CD14-positive monocyte (primary cell): ENCODE data around the gene IRX1. TPM values are rescaled to one million over a fixed set of nuclear protein-coding genes. Genes with fewer than 3 reads are reported as not detected.

Experiments used
- DNase-seq, 3 donors: peaks; one replicate each; pipeline ENCODE4 v3.0.0-alpha.2; 2011 to 2022
- H2AFZ ChIP-seq: 2 replicates; pipeline ENCODE4 v1.6.0; 2012; ENCODE audit warnings: mild to moderate bottlenecking, low read depth, low read length, inconsistent platforms; ENCODE audit not compliant: insufficient read depth, poor library complexity, severe bottlenecking
- H3K27ac ChIP-seq, 2 donors: 1 replicate in 1 of 2; 2 replicates in 1 of 2; pipeline ENCODE4 v1.5.1; 2012 to 2013; ENCODE audit warnings: low read length in 2 of 2, control low read depth in 1 of 2, inconsistent platforms in 1 of 2, low read depth in 1 of 2, mild to moderate bottlenecking in 1 of 2
- H3K27me3 ChIP-seq, 2 donors: one replicate each; pipeline versions ENCODE4 v1.6.0 to v1.6.1; 2011 to 2013; ENCODE audit warnings: low read length in 2 of 2; ENCODE audit not compliant: control insufficient read depth in 2 of 2, insufficient read depth in 2 of 2
- H3K36me3 ChIP-seq, 2 donors: replicated peaks in 1 of 2; 1 replicate in 1 of 2; 2 replicates in 1 of 2; pipeline versions ENCODE4 v1.5.1 to v1.6.1; 2012 to 2013; ENCODE audit warnings: low read length in 2 of 2, control low read depth in 1 of 2, inconsistent platforms in 1 of 2, mild to moderate bottlenecking in 1 of 2; ENCODE audit not compliant: insufficient read depth in 2 of 2, control insufficient read depth in 1 of 2
- H3K4me1 ChIP-seq, 2 donors: 1 replicate in 1 of 2; 2 replicates in 1 of 2; pipeline versions ENCODE4 v1.5.1 to v1.6.1; 2012 to 2013; ENCODE audit warnings: low read length in 2 of 2, control low read depth in 1 of 2, inconsistent platforms in 1 of 2, mild to moderate bottlenecking in 1 of 2, moderate library complexity in 1 of 2; ENCODE audit not compliant: insufficient read depth in 2 of 2, control insufficient read depth in 1 of 2
- H3K4me2 ChIP-seq: replicated peaks from 2 replicates; pipeline ENCODE3; 2012; ENCODE audit warnings: low read length, moderate library complexity, mild to moderate bottlenecking; ENCODE audit not compliant: poor library complexity, severe bottlenecking; ENCODE audit errors: extremely low read depth
- H3K4me3 ChIP-seq, 3 experiments: fragments of 200-600 bp in 1 of 3; sonication (generic) in 1 of 3; replicated peaks in 1 of 3; 1 replicate in 2 of 3; 2 replicates in 1 of 3; pipeline ENCODE4 v1.5.1; 2011 to 2013; ENCODE audit warnings: low read length in 3 of 3, mild to moderate bottlenecking in 3 of 3, control low read depth in 2 of 3, low read depth in 2 of 3, inconsistent platforms in 1 of 3, moderate library complexity in 1 of 3
- H3K79me2 ChIP-seq: 2 replicates; pipeline ENCODE4 v1.6.0; 2012; ENCODE audit warnings: mild to moderate bottlenecking, control low read depth, inconsistent platforms, low read length, moderate library complexity; ENCODE audit not compliant: insufficient read depth
- H3K9ac ChIP-seq: 2 replicates; pipeline ENCODE4 v1.6.0; 2017; ENCODE audit warnings: low read length, mild to moderate bottlenecking; ENCODE audit not compliant: insufficient read depth, poor library complexity, severe bottlenecking
- H3K9me3 ChIP-seq, 2 donors: replicated peaks in 1 of 2; 1 replicate in 1 of 2; 2 replicates in 1 of 2; pipeline versions ENCODE4 v1.5.1 to v1.6.1; 2012 to 2013; ENCODE audit warnings: low read length in 2 of 2, control low read depth in 1 of 2; ENCODE audit not compliant: control insufficient read depth in 1 of 2, insufficient read depth in 1 of 2
- H4K20me1 ChIP-seq: 2 replicates; pipeline ENCODE4 v1.6.0; 2012; ENCODE audit warnings: mild to moderate bottlenecking, low read length, control low read depth, moderate library complexity; ENCODE audit not compliant: insufficient read depth
- H3K27ac Mint-ChIP-seq, 7 donors: one replicate each; pipeline ENCODE4 v1.8.0; 2020; ENCODE audit warnings: mild to moderate bottlenecking in 7 of 7, mixed read lengths in 7 of 7, moderate library complexity in 6 of 7, inconsistent platforms in 2 of 7
- H3K27me3 Mint-ChIP-seq, 3 donors: one replicate each; pipeline ENCODE4 v1.8.0; 2021 to 2022; ENCODE audit warnings: low read depth in 3 of 3, mild to moderate bottlenecking in 3 of 3, mixed read lengths in 3 of 3, moderate library complexity in 3 of 3, inconsistent platforms in 1 of 3
- H3K36me3 Mint-ChIP-seq, 2 donors: one replicate each; pipeline ENCODE4 v1.8.0; 2020; ENCODE audit warnings: mixed read lengths in 2 of 2, inconsistent platforms in 1 of 2, mild to moderate bottlenecking in 1 of 2
- H3K4me1 Mint-ChIP-seq: one replicate; pipeline ENCODE4 v1.8.0; 2020; ENCODE audit warnings: mild to moderate bottlenecking, mixed read lengths
- H3K4me3 Mint-ChIP-seq, 2 donors: one replicate each; pipeline ENCODE4 v1.8.0; 2020; ENCODE audit warnings: mild to moderate bottlenecking in 2 of 2, mixed read lengths in 2 of 2, moderate library complexity in 1 of 2
- H3K9me3 Mint-ChIP-seq, 7 donors: one replicate each; pipeline ENCODE4 v1.8.0; 2020 to 2022; ENCODE audit warnings: mixed read lengths in 7 of 7, mild to moderate bottlenecking in 6 of 7, moderate library complexity in 6 of 7, inconsistent platforms in 2 of 7
- CTCF ChIP-seq: fragments of 200-600 bp; IDR thresholded peaks from one replicate; pipeline ENCODE4 v1.8.0; 2022; ENCODE audit warnings: antibody characterized with exemption, mild to moderate bottlenecking
- WGBS: methylation state at CpG from one replicate; pipeline ENCODE4 v1.1.5; 2013; ENCODE audit warnings: missing lambda C conversion rate; ENCODE audit not compliant: insufficient coverage; 5-methylcytosine and 5-hydroxymethylcytosine counted together
- intact Hi-C, 2 donors: fragments of 100-400 bp; cut with micrococcal nuclease; formaldehyde crosslinking; loops; one replicate each; pipeline versions ENCODE4 v1.15.0 to v1.15.1; 2023
- polyA plus RNA-seq, 3 donors: library from polyadenylated mRNA; depleted of rRNA in 1 of 3; unstranded in 2 of 3; stranded (reverse) in 1 of 3; fragments of 300-500 nt in 2 of 3; fragments of >200 nt in 1 of 3; fragmentation: Illumina TruSeq in 2 of 3; gene quantifications; 1 replicate in 2 of 3; 2 replicates in 1 of 3; pipeline ENCODE4 v1.2.3, GENCODE V29; 2012 to 2021

Gene IRX1
- polyA plus RNA-seq, 3 donors = not detected

GRCh38 chr5:3609120-3609681, 13.6 kb downstream of the IRX1 start:
- Histone ChIP-seq H3K4me1 (no peaks in the 10 kb centered on the region), H4K20me1 (no peaks in the 10 kb centered on the region), H2AFZ (no peak overlapping the region), H3K27me3 (peaks cover 11 to 50% of the 10 kb centered on the region in 2 donors), H3K79me2 (no peaks in the 10 kb centered on the region), H3K9ac (no peak overlapping the region), H3K4me3 (no peak overlapping the region), H3K4me2 (no peak overlapping the region), H3K9me3 (no peaks in the 10 kb centered on the region), H3K27ac (no peak overlapping the region), H3K36me3 (no peaks in the 10 kb centered on the region)
- 62% methylated on average over 17 of the region's 18 CpGs for WGBS
- DNase-seq = no peak
- intact Hi-C loops = no loop called here
- H3K4me1 Mint-ChIP-seq = no peaks in the 10 kb centered on the region
- H3K4me3 Mint-ChIP-seq = peak overlapping the region in 1 of 2 donors; percentile 40
- H3K27ac Mint-ChIP-seq = no peak overlapping the region
- peaks cover 42 to 51% (median 50%) of the 10 kb centered on the region in 3 donors for H3K27me3 Mint-ChIP-seq
- peaks cover 0 to 9% (median 2%) of the 10 kb centered on the region in 7 donors for H3K9me3 Mint-ChIP-seq
- H3K36me3 Mint-ChIP-seq = no peaks in the 10 kb centered on the region
- no peak for TF ChIP-seq CTCF

- TF ChIP-seq CTCF = no peak
- Histone ChIP-seq H3K27me3 (peaks cover 1 to 15% of the 10 kb centered on the region in 2 donors), H3K9ac (no peak overlapping the region), H3K4me2 (no peak overlapping the region), H3K36me3 (no peaks in the 10 kb centered on the region), H2AFZ (no peak overlapping the region), H3K4me3 (no peak overlapping the region), H3K9me3 (no peaks in the 10 kb centered on the region), H4K20me1 (no peaks in the 10 kb centered on the region), H3K27ac (no peak overlapping the region), H3K79me2 (no peaks in the 10 kb centered on the region), H3K4me1 (no peaks in the 10 kb centered on the region)
- Mint-ChIP-seq H3K9me3 (peaks cover 0 to 4% (median 0%) of the 10 kb centered on the region in 7 donors), H3K4me1 (no peaks in the 10 kb centered on the region), H3K27ac (no peak overlapping the region), H3K4me3 (no peak overlapping the region), H3K27me3 (peaks cover 12 to 25% (median 16%) of the 10 kb centered on the region in 3 donors), H3K36me3 (no peaks in the 10 kb centered on the region)
- intact Hi-C loops = no loop called here
- no peak for DNase-seq
- 83% methylated on average over 1 of the region's 5 CpGs for WGBS
Observed at GRCh38 chr5:3612591-3613042, 17.0 kb downstream of the IRX1 start.
